GM18861 (cell line): ENCODE results near the gene TRIM17.
"Not testable (repeated sequence)": the region's sequence is repeated elsewhere in the genome, so short reads cannot be mapped to it uniquely, and the experiment has no call there.

Source experiments
- ATAC-seq: cut with Tn5 transposase; IDR thresholded peaks from one replicate; pipeline ENCODE4 v1.9.1; 2021; ENCODE audit not compliant: unreplicated experiment

TRIM17 gene

GRCh38 chr1:228450200-228450599, 33.5 kb upstream of the TRIM17 start:
- ATAC-seq, result no peak

DNA sequence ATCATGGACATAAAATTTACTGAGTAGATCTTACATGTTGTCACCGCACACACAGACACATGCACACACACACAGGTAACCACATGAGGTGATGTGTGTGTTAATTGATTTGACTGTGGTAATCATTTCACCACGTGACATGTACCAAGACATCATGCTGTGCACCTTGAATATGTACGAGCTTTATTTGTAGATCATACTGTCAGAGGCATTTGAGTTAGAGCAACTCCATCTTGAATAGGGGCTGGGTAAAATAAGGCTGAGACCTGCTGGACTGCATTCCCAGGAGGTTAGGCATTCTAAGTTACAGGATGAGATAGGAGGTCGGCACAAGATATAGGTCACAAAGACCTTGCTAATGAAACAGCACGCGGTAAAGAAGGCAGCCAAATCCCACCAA, 31.7 kb upstream of the TRIM17 start:
- ATAC-seq, result no peak

DNA sequence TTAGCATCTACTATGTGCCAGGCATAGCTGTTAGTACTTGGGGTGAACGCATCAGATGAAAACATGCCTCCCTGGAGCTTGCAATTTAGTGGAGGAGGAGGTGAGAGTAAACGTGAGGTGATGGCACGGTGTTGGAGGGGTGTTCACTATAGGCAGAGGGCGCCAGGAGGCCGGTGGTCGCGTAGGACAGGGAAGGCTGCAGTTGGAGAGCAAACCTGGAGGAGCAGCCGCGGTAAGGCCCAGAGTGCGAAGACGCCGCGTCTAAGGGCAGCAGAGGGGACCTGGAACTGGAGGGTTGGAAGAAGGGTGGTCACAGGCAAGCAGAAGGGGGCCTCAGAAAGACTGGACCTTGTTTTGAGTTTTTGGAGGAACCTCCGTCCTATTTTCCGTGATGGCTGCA, 30.2 kb upstream of the TRIM17 start:
- ATAC-seq, result no peak

DNA sequence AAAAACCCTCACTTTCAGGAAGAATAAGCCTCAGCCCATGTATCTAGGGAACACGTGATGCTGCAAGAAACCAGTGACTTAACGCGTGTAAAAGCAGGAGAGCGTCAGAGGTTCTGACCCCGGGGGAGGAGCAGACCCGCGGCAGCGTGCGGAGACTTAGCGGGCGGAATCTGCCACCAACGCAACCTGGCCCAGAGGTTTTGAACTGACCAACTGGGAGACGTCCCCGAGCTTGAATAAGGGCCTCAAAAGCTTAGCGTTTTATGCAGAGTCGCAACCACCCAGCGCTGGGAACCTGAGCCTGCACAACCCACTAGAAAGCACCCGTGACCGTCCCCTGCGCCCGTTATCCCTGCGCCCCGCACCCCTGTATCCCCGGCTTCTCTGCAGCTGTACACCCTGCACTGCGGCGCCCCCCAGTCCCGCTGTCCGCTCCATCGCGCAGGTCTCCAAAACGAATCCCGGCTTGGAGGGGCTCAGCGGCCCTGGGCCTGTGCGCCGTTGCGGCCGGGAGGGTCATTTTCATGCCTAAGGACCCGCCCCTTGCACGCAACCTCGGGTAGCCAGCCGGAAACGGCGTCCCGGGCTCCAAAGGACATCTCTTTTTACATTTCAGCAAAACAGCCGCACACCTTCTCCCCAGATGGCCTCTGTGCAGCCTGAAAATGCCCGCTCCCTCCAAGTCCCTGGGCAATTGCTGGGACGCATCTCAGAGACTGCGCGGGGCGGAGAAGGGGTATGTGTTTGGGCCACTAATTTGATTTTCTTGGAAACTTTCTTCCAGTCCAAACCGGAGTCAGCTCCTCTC, 29.4 kb upstream of the TRIM17 start:
- peak; percentile 56 for ATAC-seq

- no peak for ATAC-seq
Observed at GRCh38 chr1:228445490-228445842, 28.8 kb upstream of the TRIM17 start.

- no peak for ATAC-seq
Observed at GRCh38 chr1:228443395-228443794, 26.7 kb upstream of the TRIM17 start.

GRCh38 chr1:228440761-228441500, 24.3 kb upstream of the TRIM17 start:
- no peak for ATAC-seq

- ATAC-seq, result no peak
Observed at GRCh38 chr1:228438266-228438665, 21.6 kb upstream of the TRIM17 start.

DNA sequence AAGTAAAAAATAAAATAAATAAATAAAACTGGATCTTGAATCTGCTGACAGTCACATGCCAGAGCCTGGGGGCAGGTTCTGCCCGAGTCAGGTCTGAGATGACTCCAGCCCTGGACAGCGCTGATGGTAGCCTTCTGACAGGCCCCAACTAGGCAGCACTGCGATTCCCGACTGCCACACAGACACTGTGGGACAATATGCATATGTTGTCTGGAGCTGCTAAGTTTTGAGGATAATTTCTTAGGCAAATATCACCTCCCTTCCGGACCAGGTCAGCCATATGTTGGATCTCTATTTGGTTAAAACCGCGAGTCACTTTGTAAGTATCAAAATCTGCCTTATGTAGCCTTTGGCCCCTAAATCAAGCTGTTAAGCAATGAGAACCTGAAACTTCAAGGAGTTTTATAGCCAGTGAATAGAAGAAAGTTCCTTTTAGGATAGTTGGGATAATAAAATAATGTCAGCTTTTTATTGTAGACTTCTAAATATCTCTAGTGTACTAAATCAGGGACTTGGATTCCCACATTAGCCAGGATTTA, 20.8 kb upstream of the TRIM17 start:
- no peak for ATAC-seq

DNA sequence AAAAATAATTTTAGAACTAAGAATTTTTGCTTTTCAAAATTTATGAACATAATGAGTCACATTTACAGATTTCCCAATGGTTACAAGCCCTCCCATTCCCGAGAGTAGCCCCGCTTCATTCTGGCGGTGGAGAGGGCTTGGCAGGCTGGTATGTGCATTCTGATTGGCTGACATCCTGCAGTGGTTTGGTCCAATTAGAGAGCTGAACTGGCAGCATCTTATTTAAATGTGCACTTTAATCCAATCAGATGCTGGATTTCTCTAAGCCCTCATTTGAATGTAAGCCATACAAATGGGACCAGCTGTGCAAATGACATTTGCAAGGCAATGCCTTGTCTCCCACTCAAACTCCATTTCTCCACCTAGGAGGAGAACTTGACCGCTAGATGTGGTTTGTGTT, 18.0 kb upstream of the TRIM17 start:
- no peak for ATAC-seq

DNA sequence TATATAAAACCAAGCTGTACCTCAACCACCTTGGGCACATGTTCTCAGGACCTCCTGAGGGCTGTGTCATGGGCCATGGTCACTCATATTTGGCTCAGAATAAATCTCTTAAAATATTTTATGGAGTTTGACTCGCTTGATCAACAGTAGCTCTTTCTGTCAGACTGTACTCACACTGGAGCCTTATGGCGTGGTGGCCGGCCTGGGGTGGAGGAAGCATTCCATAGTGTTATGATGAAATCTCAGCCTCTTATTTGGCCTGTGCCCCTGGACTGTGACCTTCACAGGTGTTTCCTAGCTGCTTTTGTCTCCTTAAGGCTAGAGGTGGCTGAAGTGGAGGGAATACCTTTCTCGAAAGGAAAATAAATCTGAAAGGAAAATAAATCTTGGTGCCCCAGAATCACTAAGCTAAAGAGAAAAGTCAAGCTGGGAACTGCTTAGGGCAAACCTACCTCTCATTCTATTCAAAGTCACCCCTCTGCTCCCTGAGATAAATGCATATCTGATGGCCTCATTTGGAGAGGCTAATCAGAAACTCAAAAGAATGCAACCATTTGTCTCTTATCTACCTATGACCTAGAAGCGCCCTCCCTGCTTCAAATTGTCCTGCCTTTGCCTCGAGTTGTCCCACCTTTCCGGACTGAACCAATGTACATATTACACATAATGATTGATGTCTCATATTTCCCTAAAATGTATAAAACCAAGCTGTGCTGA, 16.8 kb upstream of the TRIM17 start:
- ATAC-seq, result not testable (repeated sequence)

DNA sequence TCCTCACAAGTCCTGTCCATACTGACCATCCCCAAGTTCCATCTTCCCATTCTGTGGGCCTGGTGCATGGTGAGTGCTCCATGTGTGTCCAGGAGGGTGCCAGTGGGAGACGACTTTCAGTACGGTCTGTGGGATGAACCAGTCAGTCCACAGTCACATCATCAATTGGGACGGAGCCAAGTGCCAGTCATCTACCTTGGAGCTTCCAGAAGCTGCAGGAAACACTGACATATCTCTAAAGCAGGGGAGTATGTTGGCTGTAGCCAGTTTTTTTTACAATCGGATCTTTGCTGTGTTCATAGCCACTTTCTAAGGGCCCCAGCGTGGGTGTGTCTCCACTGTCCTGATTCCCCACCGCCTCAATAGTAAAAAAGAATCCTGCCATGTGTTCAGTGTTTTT, 13.6 kb upstream of the TRIM17 start:
- ATAC-seq, result no peak

- ATAC-seq, result no peak
Observed at GRCh38 chr1:228429698-228430097, 13.0 kb upstream of the TRIM17 start.

- ATAC-seq, result no peak
Observed at GRCh38 chr1:228429007-228429406, 12.3 kb upstream of the TRIM17 start.

- ATAC-seq, result no peak
Observed at GRCh38 chr1:228428412-228428811, 11.8 kb upstream of the TRIM17 start.

GRCh38 chr1:228426518-228427175, 10.0 kb upstream of the TRIM17 start:
- ATAC-seq, result no peak

- no peak for ATAC-seq
Observed at GRCh38 chr1:228424685-228425660, 8.3 kb upstream of the TRIM17 start.

GRCh38 chr1:228423404-228424053, 6.9 kb upstream of the TRIM17 start:
- no peak for ATAC-seq
